Neural cell (in vitro differentiated cells): ENCODE results near the gene S100A12. TPM values are rescaled to one million over a fixed set of nuclear protein-coding genes. Genes with fewer than 3 reads are reported as not detected.

Experiments used
- H2AFZ ChIP-seq: fragments of 200-600, 300-800 bp; sonication (generic), shearing (Covaris generic); 2 replicates; pipeline ENCODE4 v1.6.0; 2014; ENCODE audit warnings: low read depth, mild to moderate bottlenecking, antibody characterized with exemption, low read length, moderate library complexity
- H3F3A ChIP-seq: fragments of 200-600 bp; shearing (Covaris generic); 2 replicates; pipeline ENCODE4 v1.6.1; 2016; ENCODE audit warnings: mild to moderate bottlenecking, moderate library complexity, mixed read lengths, antibody characterized with exemption, low read length; ENCODE audit not compliant: insufficient read depth, poor library complexity, severe bottlenecking
- H3K27ac ChIP-seq: fragments of 200-600, 300-800 bp; sonication (generic), shearing (Covaris generic); 2 replicates; pipeline ENCODE4 v1.5.1; 2014; ENCODE audit warnings: mild to moderate bottlenecking, low read length, moderate library complexity
- H3K27me3 ChIP-seq: fragments of 300-800, 200-600 bp; sonication (generic), shearing (Covaris generic); 2 replicates; pipeline ENCODE4 v1.6.0; 2014; ENCODE audit warnings: mild to moderate bottlenecking, low read depth, low read length, moderate library complexity; ENCODE audit not compliant: insufficient read depth
- H3K36me3 ChIP-seq: fragments of 300-800, 200-600 bp; sonication (generic), shearing (Covaris generic); 2 replicates; pipeline ENCODE4 v1.5.1; 2014; ENCODE audit warnings: mild to moderate bottlenecking, antibody characterized with exemption, low read length, moderate library complexity; ENCODE audit not compliant: insufficient read depth
- H3K4me2 ChIP-seq: fragments of 300-800, 200-600 bp; sonication (generic), shearing (Covaris generic); 2 replicates; pipeline ENCODE4 v1.6.0; 2014; ENCODE audit warnings: mild to moderate bottlenecking, low read length
- H3K4me3 ChIP-seq: fragments of 300-800, 200-600 bp; sonication (generic), shearing (Covaris generic); 2 replicates; pipeline ENCODE4 v1.5.1; 2014; ENCODE audit warnings: mild to moderate bottlenecking, low read length, moderate library complexity
- H3K79me2 ChIP-seq: fragments of 200-600 bp; shearing (Covaris generic); replicated peaks from 2 replicates; pipeline ENCODE4 v1.6.0; 2014; ENCODE audit warnings: mild to moderate bottlenecking, low read length, moderate library complexity; ENCODE audit not compliant: insufficient read depth
- H3K9ac ChIP-seq: fragments of 300-800, 200-600 bp; sonication (generic), shearing (Covaris generic); 2 replicates; pipeline ENCODE4 v1.6.1; 2016; ENCODE audit warnings: mild to moderate bottlenecking, low read length, mixed read lengths
- H3K9me2 ChIP-seq: fragments of 200-600 bp; shearing (Covaris generic); 2 replicates; pipeline ENCODE4 v1.6.1; 2016; ENCODE audit warnings: mild to moderate bottlenecking, low read length, mixed read lengths; ENCODE audit not compliant: insufficient read depth
- H3K9me3 ChIP-seq: fragments of 200-600, 300-800 bp; sonication (generic), shearing (Covaris generic); 2 replicates; pipeline ENCODE4 v1.6.1; 2016; ENCODE audit warnings: mild to moderate bottlenecking, mixed run types, low read length, moderate library complexity, mixed read lengths
- H4K20me1 ChIP-seq: fragments of 200-600 bp; shearing (Covaris generic); 2 replicates; pipeline ENCODE4 v1.6.1; 2016; ENCODE audit warnings: mild to moderate bottlenecking, mixed run types; ENCODE audit not compliant: insufficient read depth
- CTCF ChIP-seq: fragments of 450-650 bp; IDR thresholded peaks from 2 replicates; pipeline ENCODE4 v1.5.1; 2014; ENCODE audit warnings: antibody characterized with exemption, mild to moderate bottlenecking, moderate library complexity; ENCODE audit not compliant: poor library complexity, severe bottlenecking
- EP300 ChIP-seq: fragments of 450-650 bp; conservative IDR thresholded peaks from 2 replicates; pipeline ENCODE4 v1.6.1; 2014; ENCODE audit warnings: antibody characterized with exemption, mild to moderate bottlenecking, moderate library complexity; ENCODE audit not compliant: poor library complexity, severe bottlenecking
- EZH2 ChIP-seq: fragments of 200-600, 300-800 bp; shearing (Covaris generic), sonication (generic); IDR thresholded peaks from 2 replicates; pipeline ENCODE4 v1.6.1; 2014; ENCODE audit warnings: antibody characterized with exemption, low read length, borderline replicate concordance, mild to moderate bottlenecking; ENCODE audit not compliant: insufficient read depth, poor library complexity, severe bottlenecking
- MXI1 ChIP-seq: fragments of 450-650 bp; conservative IDR thresholded peaks from 2 replicates; pipeline ENCODE4 v1.6.1; 2014; ENCODE audit warnings: antibody characterized with exemption, mild to moderate bottlenecking; ENCODE audit not compliant: poor library complexity, severe bottlenecking
- POLR2AphosphoS5 ChIP-seq: IDR thresholded peaks from 2 replicates; pipeline ENCODE4 v1.6.1; 2012
- RAD21 ChIP-seq: fragments of 450-650 bp; conservative IDR thresholded peaks from 2 replicates; pipeline ENCODE4 v1.6.1; 2014; ENCODE audit warnings: antibody characterized with exemption, mild to moderate bottlenecking, moderate library complexity
- REST ChIP-seq: IDR thresholded peaks from 2 replicates; pipeline ENCODE4 v1.6.1; 2012; ENCODE audit warnings: borderline replicate concordance
- SMC3 ChIP-seq: fragments of 450-650 bp; conservative IDR thresholded peaks from 2 replicates; pipeline ENCODE4 v1.6.1; 2014; ENCODE audit warnings: antibody characterized with exemption, mild to moderate bottlenecking, moderate library complexity; ENCODE audit not compliant: poor library complexity
- TAF1 ChIP-seq: IDR thresholded peaks from 2 replicates; pipeline ENCODE4 v1.6.1; 2012; ENCODE audit warnings: low read depth
- polyA plus RNA-seq: library from polyadenylated mRNA; depleted of rRNA; stranded (reverse); fragments of >200 nt; gene quantifications from 2 replicates; pipeline ENCODE4 v1.2.3, GENCODE V29; 2014

S100A12 gene
- polyA plus RNA-seq, 1 donor from 2014 or later = not detected

GRCh38 chr1:153358691-153358975 is 16.8 kb downstream of the S100A12 start:
- no peaks in the 10 kb centered on the region for H4K20me1 ChIP-seq
- no peak overlapping the region for H3K27ac ChIP-seq
- no peaks in the 10 kb centered on the region for H3K27me3 ChIP-seq
- no peak overlapping the region for H3K9ac ChIP-seq
- H3K9me2 ChIP-seq = no peaks in the 10 kb centered on the region
- H3K9me3 ChIP-seq = no peaks in the 10 kb centered on the region
- no peaks in the 10 kb centered on the region for H3K36me3 ChIP-seq
- no peak overlapping the region for H2AFZ ChIP-seq
- TF ChIP-seq RAD21 = no peak
- TF ChIP-seq EP300 = no peak
- no peak for TF ChIP-seq CTCF
- TF ChIP-seq REST = no peak
- TF ChIP-seq EZH2 = no peak
- no peak for TF ChIP-seq MXI1
- no peak for TF ChIP-seq SMC3
- no peak for TF ChIP-seq TAF1
- TF ChIP-seq POLR2AphosphoS5 = no peak
- no peak overlapping the region for H3K4me2 ChIP-seq
- no peaks in the 10 kb centered on the region for H3K79me2 ChIP-seq
- H3K4me3 ChIP-seq = no peak overlapping the region
- H3F3A ChIP-seq = no peaks in the 10 kb centered on the region

- no peaks in the 10 kb centered on the region for H3F3A ChIP-seq
Observed at GRCh38 chr1:153357853-153358690, 17.3 kb downstream of the S100A12 start, which contains the start of gene S100A9. TSS of gene S100A9 (plus strand) at chr1:153357854. CDS start at chr1:153358284, 430 bp downstream.

More at GRCh38 chr1:153357853-153358690, 17.3 kb downstream of the S100A12 start, which contains the start of gene S100A9:
- no peak within 1 kb of the TSS for H3K9ac ChIP-seq
- no peak within 1 kb of the TSS for H3K4me3 ChIP-seq
- H3K27ac ChIP-seq = no peak within 1 kb of the TSS
- H3K9me3 ChIP-seq = no peaks in the 10 kb centered on the region
- no peak within 1 kb of the TSS for H3K4me2 ChIP-seq
- H3K79me2 ChIP-seq = no peaks in the 10 kb centered on the region
- no peak within 1 kb of the TSS for H2AFZ ChIP-seq
- H3K9me2 ChIP-seq = no peaks in the 10 kb centered on the region
- TF ChIP-seq EP300 (no peak), TAF1 (no peak), RAD21 (no peak), REST (no peak), SMC3 (no peak), CTCF (no peak)
- no peaks in the 10 kb centered on the region for H3K27me3 ChIP-seq
- H3K36me3 ChIP-seq = no peaks in the 10 kb centered on the region
- no peaks in the 10 kb centered on the region for H4K20me1 ChIP-seq
